Inferior parietal cortex (tissue), 1 donor: ENCODE measurements around the gene FOXL3.
"Not testable (repeated sequence)": the region's sequence is repeated elsewhere in the genome, so short reads cannot be mapped to it uniquely, and the experiment has no call there.

Experiments used
- DNase-seq: peaks from one replicate; pipeline ENCODE4 v3.0.0-alpha.2; 2016; ENCODE audit errors: extremely low spot score

Gene FOXL3

GRCh38 chr7:255038-255435, 34.9 kb upstream of the FOXL3 start:
- DNase-seq = no peak

GRCh38 chr7:255721-256361, 34.1 kb upstream of the FOXL3 start:
- no peak for DNase-seq

- DNase-seq = no peak
Observed at GRCh38 chr7:256461-256940, 33.5 kb upstream of the FOXL3 start.

GRCh38 chr7:256981-257646, 32.9 kb upstream of the FOXL3 start:
- DNase-seq = no peak

- no peak for DNase-seq
Observed at GRCh38 chr7:257647-257992, 32.4 kb upstream of the FOXL3 start.

GRCh38 chr7:258476-259190, 31.3 kb upstream of the FOXL3 start:
- DNase-seq = no peak

- DNase-seq = no peak
Observed at GRCh38 chr7:259191-259505, 30.8 kb upstream of the FOXL3 start.

GRCh38 chr7:259751-260405, 30.1 kb upstream of the FOXL3 start:
- DNase-seq = no peak

GRCh38 chr7:260441-261281, 29.3 kb upstream of the FOXL3 start:
- DNase-seq = no peak

GRCh38 chr7:261341-262250, 28.4 kb upstream of the FOXL3 start:
- no peak for DNase-seq

GRCh38 chr7:262251-262572, 27.8 kb upstream of the FOXL3 start:
- no peak for DNase-seq

- DNase-seq = not testable (repeated sequence)
Observed at GRCh38 chr7:262631-263311, 27.2 kb upstream of the FOXL3 start.

- not testable (repeated sequence) for DNase-seq
Observed at GRCh38 chr7:263483-264351, 26.3 kb upstream of the FOXL3 start.

- DNase-seq = no peak
Observed at GRCh38 chr7:264541-265191, 25.3 kb upstream of the FOXL3 start.

GRCh38 chr7:265192-265997, 24.6 kb upstream of the FOXL3 start:
- DNase-seq = no peak

GRCh38 chr7:265998-266850, 23.7 kb upstream of the FOXL3 start:
- no peak for DNase-seq
